ENCODE data around the gene CLEC18C.
"Not testable (repeated sequence)": the region's sequence is repeated elsewhere in the genome, so short reads cannot be mapped to it uniquely, and the experiment has no call there.

CLEC18C gene

DNA sequence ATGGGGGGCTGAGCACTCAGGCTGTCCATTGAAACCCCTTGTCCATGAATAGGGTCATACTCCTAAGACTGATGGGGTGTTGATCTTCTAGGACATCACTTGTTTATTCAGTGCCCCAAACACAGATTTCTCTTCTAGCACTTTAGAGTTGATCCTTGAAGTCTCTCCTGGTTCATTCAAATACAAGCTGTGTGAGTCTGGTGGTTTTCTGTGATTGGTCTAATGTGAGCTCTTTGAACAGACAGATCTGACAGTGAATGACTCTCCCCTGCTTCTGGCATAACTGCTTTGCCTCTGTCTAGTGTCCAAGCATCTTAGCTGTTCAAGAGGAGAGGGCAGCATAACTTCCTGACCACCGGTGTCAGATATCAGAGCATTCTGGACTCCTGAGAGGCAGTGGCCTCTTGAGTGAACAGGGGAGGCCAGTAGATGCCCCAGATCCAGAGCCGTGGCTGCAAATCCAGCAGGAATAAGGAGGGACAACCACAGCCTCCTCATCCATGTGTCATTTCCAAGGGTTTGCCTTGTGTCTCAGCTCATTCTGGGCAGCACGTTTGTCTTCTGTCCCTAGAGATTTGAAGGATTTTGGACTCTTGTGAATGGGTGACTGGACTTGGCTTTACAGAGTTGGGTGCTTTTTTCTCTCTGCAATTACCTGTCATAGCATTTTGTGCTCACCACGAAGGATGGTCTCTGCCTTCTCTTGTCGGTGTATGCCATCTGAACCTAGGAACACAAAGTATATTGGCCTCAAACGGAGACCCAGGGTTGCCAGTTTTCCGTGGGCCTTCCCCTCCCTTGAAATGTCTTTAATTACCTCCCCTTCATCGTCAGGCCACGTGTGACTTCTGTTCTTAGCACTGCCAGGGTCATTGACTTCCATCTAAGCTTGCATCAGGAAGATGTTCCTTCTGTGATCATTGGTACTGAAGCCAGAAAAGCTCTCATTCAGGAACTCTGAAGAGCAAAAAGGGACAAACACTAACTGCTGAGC, 13.9 kb upstream of the CLEC18C start:
- DNase-seq (ENCODE audit: low read depth) = no peak

DNA sequence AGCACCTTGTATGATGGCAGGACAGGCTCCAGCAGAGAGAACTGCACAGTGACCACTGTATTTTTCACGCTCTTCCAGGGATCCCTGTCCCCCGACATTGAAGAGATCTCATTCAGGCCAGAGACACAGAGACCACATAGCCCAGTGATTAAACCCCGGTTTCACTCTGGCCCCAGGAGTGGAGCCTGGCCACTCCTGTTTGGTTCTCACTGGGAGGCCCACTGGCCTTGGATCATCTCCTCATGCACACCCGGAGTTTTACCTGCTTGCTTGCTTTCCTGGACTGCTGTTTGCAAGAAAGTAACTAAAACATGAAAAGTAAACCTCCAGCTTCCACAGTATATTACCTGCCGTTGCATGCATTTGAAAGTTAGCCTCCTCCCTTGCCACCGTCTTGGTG, 13.2 kb upstream of the CLEC18C start:
- DNase-seq (ENCODE audit: low read depth) = no peak

DNA sequence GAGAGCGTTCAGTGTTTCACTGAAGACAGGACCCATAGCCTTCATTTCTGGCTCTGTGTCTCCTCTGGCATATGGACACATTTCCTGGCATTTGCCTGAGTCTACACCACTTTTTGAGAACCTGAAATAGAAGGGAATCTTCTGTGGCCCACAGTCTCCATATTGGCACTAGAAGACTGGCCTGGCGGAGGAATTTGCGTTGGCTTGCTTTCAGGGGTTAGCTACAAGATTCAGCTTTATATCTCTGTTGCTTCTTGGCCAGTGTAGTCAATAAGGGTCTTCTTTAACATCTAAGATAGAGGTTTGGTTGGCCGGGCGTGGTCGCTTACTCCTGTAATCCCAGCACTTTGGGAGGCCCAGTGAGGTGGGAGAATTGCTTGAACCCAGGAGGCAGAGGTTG, 12.8 kb upstream of the CLEC18C start:
- DNase-seq (ENCODE audit: low read depth) = no peak

DNA sequence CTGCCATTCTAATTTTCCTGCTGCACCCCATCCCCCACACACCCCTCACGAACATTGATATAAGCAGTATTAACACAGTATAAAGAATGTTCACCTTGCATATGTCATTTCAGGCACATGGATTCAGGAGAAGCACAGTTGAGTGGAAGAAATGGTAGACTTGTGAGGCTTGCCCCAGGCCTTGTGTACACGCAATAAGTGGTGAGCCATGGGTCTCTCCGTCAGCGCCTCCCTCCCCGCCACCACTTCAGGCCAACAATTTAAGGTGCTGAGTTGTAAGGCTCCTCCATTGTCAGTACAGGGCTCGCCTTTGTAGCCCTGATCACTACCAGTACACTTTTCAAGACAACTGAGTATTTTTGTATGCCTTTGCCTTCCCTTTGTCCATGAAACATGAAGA, 12.2 kb upstream of the CLEC18C start:
- no peak for DNase-seq (ENCODE audit: low read depth)

DNA sequence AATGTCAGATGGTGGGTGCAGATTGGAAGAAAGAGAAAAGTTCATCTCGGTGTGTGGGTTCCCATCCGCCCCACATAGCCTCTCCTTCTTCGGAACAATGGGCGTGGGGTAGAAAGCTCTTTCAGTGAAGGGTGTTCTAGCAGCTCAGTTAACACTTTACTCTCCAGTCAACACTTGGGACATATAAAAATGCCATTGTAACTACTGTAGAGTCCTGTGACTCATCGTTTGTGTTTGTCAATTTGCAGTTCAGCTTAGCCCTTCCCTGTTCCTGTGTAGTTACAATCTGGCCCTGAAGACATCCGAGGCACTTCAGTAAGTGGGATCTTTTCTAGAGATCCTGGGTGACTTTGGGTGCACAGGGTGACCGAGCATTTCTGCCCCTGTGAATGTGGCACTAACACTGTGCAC, 11.5 kb upstream of the CLEC18C start:
- no peak for DNase-seq (ENCODE audit: low read depth)

DNA sequence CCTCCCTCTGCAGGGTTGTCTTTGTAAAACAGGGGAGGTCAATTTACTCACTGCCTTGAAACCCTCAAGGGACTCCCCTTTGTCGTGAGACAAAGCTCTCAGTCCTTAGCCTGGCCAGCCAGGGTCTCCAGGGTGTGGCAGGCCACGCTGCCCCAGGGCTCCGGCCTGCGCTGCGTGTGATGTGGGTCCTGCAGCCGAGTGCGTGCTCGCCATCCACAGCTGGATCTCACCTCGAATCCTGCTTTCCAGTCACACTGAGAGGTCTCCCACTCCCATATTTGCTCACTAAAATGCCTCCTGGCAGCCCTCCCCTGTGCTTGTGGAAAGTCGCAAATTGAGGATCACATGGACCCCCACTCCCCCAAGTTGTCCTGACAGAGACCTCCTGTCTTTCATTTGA, 10.0 kb upstream of the CLEC18C start:
- no peak for DNase-seq (ENCODE audit: low read depth)

DNA sequence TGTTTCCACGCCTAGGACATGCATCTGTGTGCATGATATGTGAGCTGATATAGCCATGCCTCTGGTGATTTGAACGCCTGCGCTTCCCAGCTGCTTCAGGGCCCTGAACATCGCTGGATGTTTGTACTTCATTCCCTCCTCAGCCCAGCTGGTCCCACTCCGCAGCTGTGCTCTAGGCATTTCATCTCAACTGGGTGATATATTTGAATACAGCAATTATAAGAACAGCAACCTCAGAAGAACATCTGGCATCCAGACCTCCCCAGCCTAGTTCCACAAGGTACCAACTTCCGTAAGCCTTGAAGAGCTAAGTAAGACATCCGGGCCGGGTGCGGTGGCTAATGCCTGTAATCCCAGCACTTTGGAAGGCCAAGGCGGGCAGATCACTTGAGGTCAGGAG, 6.9 kb upstream of the CLEC18C start:
- DNase-seq (ENCODE audit: low read depth) = not testable (repeated sequence)

DNA sequence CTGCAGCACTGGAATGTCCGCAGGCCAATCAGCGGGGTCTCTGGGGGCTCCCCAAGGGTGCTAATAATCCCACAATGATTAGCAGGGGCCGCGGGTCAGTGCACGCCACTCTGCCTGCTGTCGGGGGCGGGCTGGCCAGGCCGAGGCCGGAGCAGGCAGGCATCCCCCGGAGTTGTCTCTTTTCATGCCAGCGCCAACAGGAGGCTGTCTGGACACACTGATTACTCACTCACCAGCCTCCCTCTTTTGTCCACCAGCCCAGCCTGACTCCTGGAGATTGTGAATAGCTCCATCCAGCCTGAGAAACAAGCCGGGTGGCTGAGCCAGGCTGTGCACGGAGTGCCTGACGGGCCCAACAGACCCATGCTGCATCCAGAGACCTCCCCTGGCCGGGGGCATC, 329 bp downstream of the CLEC18C start:
- DNase-seq (ENCODE audit: low read depth) = not testable (repeated sequence)

DNA sequence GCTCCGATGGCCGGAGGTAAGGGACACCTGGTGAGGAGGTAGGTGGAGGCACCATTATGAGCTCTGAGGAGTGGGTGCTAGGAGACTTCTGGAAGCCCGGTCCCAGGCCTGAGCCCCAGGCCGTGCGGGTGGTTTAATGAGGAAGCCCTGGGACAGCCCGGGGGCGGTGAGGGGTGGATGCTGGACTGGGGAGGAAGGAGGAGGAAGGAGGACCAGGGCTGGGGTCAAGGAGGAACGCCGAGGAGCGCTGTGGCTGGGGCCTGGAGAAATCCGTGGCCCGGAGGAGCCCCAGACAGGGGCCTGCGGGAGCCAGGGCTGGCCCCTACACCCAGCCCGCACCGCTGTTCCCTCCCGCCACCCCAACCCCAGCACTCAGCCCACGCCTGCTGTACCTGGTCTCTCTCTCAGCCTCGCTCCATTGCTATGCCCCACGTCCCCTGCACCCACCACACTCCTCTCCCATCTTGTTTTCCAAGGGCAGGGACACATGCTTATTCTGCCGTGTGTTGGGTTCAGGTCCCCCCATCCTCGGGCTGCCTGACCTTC, 873 bp downstream of the CLEC18C start:
- not testable (repeated sequence) for DNase-seq (ENCODE audit: low read depth)

DNA sequence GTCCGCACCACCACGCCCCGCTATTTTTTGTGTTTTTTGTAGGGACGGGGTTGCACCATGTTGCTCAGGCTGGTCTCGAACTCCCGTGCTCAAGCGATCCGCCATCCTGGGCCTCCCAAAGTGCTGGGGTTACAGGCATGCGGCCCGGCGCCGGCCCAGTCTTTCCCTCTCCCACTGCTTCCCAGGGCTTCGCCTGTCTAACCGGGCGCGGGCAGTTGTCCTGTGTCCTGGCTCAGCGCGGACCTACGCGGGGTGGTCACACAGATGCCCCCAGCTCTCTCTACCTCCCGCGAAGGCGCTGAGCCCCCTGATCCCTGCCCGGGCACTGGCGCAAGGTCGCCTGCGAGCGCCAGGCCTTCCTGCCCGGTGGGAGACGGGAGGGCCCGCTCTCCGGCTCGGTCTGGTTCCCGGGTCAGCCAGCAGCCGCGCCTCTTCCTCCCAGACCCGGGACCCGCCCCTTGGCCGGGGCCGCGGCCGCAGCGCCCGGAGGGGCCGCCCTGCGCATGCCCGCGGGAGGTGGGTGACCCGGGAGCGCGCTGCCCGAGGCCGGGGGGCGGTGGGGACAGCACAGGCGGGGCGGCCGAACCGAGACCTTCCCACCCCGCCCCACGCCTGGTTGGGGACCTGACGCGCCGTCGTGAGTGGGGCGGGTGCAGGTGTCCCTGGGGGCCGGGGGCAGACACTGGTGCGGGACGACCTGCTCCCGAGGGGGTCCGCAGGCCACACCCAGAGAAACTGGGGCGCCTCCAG, 14.4 kb downstream of the CLEC18C start:
- DNase-seq (ENCODE audit: low read depth) = not testable (repeated sequence)

DNA sequence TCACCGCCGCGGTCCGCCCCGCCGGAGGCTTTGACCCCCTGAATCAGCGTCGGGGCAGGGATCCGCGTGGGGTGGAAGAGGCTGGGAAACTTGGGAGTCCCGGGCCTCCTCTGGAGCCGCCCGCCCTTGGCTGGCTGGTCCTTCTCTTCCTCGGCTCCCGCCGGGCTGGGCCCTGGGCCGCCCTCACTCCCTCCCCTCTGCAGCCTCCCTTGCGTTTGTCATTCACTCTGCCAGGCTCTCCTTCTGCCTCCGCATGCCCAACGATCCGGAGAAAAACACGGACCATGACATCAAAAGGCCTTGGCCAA, 15.0 kb downstream of the CLEC18C start:
- DNase-seq (ENCODE audit: low read depth) = not testable (repeated sequence)

DNA sequence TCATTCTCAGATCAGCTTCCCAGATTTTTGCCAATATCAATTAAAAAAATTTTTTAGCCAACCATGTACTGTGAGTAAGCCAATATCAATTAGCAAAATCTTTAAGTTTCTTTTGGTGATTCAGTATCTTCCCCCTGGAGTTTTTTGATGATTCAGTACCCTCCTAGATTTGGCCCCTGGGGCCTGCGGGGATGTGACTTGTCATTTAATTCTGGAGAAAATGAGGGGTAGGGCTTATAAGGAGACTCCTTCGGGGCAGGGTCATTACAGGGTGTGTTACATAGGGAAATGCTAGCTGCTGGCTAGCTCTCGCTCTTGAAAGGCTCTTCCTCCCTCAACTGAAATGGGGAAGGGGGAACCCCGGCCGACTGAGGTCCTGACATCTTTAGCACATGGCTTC, 17.0 kb downstream of the CLEC18C start:
- DNase-seq (ENCODE audit: low read depth) = not testable (repeated sequence)

DNA sequence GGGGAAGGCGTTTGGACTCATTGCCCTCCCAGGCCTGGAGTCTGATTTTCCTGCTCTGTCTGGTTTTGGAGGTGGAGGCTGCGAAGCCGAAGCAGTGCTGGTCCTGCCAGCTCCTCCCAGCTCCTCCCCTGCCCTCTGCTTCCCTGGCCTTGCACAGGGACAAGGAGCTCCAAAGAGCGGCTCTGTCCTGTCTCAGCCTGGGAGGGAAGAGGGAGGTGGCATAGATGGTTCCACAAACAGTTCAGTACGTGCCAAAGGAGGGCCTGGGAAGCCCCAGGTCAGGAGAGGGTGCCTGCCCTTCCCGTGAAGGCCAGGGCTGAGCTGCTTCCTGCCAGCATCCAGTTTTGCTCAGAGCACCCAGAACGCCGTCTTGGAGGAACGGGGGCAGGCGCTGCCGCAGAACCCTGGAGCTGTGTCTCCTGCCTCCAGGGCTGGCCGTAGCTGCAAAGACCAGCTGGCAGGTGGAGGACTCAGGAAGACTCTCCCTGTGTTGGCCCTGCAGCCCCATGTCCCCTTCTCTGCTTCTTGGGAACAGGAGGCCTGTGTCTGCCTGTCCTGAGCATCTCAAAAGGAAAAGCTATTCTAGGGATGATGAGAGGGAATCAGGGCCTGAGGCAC, 23.2 kb downstream of the CLEC18C start:
- DNase-seq (ENCODE audit: low read depth) = not testable (repeated sequence)

DNA sequence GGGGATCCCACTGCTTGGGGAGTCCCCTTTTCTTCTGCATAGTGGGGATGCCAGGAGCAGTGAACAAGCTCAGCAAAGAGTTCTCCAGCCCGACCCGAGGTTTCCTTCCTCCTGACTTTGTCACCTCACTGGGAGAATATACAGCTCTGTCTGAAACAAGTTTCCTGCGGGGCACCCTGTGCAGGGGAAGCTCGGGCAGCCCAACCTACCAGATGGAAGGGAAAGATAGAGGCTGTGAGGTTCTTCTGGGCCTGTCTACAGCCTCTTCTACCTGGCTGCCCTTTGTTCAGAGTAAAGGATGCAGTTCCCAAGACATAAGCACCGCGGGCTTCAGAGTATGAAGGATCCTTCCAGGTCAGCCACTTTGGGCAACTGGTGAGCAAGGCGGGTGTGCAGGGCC, 24.0 kb downstream of the CLEC18C start:
- DNase-seq (ENCODE audit: low read depth) = not testable (repeated sequence)

DNA sequence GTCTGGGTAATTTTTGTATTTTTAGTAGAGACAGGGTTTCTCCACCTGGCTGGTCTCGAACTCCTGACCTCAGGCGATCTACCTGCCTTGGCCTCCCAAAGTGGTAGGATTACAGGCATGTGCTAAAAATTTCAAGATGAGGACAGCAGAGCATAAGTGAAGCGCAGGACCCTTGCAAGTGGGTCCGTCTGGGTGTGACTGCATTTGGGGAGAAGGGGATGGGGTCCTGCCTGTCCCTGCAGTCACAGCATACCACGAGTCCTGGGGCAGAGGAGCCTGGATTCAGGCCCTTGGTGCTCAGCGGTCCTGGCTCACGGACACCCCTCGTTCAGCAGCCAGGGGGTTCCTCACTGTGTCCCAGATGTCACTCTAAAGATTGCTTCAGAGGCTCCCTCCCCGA, 24.6 kb downstream of the CLEC18C start:
- not testable (repeated sequence) for DNase-seq (ENCODE audit: low read depth)

DNA sequence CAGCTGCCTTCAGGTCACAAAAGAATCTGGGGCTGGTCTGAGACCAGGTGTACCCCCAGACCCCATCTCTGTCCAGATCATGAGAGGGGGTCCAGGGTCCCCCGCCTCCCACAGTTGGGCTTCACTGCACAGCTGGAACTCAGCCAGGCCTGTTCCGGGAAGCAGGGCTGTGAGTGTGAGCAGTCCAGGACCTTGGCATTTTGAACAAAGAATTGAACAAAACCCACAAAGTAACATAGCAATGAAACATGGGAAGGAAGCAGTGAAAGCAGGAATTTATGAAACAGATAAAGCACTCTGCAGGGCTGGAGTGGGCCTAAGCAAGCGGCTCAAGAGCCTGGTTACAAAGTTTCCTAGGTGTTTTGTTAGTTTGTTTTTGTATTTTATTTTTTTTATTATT, 25.1 kb downstream of the CLEC18C start:
- not testable (repeated sequence) for DNase-seq (ENCODE audit: low read depth)

DNA sequence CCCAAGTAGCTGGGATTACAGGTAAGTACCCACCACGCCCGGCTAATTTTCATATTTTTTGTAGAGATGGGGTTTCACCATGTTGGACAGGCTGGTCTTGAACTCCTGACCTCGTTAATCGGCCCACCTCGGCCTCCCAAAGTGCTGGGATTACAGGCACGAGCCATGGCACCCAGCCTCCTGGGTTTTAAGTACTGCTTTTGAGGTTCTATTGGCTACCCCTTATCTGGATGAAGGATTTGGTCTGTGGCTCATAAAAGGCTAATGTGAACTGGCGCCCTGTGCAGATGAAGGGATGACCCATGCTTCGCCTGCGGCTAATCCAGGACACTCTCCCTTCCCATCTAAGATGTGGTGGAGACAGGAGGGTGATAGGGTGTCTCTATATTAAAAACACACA, 25.6 kb downstream of the CLEC18C start:
- not testable (repeated sequence) for DNase-seq (ENCODE audit: low read depth)

DNA sequence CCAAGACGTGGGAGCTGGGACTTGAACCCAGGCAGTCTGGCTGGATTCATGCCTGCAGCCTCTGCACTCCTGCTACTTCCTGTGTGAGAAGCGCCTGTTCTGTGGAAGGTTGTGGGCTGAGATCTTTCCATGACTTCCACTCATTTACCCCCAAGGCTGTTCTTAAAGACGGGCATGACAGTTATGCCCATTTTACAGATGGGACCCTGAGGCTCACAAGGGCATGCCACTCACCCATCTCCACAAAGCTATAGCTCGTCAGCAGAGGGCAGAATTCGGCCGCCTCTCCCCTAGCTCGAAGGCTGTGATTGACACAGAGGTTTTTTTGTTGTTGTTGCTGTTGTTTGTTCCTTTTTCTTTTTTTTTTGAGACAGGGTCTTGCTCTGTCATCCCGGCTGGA, 26.5 kb downstream of the CLEC18C start:
- DNase-seq (ENCODE audit: low read depth) = not testable (repeated sequence)

DNA sequence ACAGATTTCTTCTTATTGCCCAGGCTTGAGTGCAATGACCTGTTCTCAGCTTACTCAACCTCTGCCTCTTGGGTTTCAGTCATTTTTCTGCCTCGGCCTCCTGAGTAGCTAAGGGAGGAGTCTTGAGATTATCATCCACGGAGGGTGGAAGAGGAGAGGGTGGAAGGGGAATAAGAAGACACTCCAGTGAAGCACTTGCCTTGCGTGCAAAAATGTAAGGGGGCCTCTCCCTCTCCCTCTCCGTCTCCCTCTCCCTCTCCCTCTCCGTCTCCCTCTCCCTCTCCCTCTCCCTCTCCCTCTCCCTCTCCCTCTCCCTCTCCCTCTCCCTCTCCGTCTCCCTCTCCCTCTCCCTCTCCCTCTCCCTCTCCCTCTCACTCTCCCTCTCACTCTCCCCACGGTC, 29.9 kb downstream of the CLEC18C start:
- DNase-seq (ENCODE audit: low read depth) = not testable (repeated sequence)

DNA sequence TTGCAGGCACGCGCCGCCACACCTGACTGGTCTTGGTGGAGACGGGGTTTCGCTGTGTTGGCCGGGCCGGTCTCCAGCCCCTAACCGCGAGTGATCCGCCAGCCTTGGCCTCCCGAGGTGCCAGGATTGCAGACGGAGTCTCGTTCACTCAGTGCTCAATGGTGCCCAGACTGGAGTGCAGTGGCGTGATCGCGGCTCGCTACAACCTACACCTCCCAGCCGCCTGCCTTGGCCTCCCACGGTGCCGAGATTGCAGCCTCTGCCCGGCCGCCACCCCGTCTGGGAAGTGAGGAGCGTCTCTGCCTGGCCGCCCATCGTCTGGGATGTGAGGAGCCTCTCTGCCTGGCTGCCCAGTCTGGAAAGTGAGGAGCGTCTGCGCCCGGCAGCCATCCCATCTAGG, 30.4 kb downstream of the CLEC18C start:
- DNase-seq (ENCODE audit: low read depth) = not testable (repeated sequence)

DNA sequence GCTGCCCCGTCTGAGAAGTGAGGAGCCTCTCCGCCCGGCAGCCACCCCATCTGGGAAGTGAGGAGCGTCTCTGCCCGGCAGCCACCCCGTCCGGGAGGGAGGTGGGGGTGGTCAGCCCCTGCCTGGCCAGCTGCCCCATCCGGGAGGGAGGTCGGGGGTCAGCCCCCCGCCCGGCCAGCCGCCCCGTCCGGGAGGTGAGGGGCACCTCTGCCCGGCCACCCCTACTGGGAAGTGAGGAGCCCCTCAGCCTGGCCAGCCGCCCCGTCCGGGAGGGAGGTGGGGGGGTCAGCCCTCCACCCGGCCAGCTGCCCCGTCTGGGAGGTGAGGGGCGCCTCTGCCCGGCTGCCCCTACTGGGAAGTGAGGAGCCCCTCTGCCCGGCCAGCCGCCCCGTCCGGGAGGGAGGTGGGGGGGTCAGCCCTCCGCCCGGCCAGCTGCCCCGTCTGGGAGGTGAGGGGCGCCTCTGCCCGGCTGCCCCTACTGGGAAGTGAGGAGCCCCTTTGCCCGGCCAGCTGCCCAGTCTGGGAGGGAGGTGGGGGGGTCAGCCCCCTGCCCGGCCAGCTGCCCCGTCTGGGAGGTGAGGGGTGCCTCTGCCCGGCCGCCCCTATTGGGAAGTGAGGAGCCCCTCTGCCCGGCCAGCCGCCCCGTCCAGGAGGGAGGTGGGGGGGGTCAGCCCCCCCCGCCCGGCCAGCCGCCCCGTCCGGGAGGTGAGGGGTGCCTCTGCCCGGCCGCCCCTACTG, 31.2 kb downstream of the CLEC18C start:
- DNase-seq (ENCODE audit: low read depth) = not testable (repeated sequence)

DNA sequence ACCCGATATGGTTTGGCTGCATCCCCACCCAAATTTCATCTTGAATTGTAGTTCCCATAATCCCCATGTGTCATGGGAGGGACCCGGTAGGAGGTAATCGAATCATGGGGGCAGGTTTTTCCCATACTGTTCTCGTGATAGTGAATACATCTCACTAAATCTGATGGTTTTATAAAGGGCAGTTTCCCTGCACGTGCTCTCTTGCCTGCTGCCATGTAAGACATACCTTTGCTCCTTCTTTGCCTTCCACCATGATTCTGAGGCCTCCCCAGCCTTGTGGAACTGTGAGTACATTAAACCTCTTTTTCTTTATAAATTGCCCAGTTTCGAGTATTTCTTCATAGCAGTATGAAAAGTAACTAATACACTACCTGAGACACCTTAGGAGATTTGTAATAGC, 32.8 kb downstream of the CLEC18C start:
- not testable (repeated sequence) for DNase-seq (ENCODE audit: low read depth)

Measured in activated T-cell treated with anti-CD3 and anti-CD28 coated beads for 48 hours (primary cell).